Effector CD4-positive, alpha-beta T cell (primary cell): ENCODE data around the gene SPPL2C.
"Not testable (repeated sequence)": the region's sequence is repeated elsewhere in the genome, so short reads cannot be mapped to it uniquely, and the experiment has no call there.

Experiments used
- DNase-seq: peaks from one replicate; pipeline ENCODE4 v3.0.0-alpha.2; 2020

The SPPL2C gene

DNA sequence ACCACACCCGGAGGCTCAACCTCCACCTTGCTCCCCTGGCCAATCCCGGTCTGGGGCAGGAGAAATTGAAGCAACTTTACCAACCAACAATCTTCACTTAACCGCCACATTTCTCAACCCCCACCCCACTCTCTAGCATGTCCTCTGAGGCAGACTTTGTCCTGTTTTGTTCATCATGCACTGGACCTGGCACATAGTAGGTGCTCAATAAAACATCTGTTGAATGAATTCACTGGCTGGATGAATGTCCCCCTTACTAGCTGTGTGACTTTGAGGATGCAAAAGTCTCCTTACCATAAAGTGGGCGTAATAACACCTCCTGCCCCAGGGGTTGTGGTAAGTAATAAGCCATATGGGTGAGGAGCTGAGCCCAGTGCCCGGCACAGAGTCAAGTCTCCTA, 5.8 kb downstream of the SPPL2C start:
- no peak for DNase-seq

DNA sequence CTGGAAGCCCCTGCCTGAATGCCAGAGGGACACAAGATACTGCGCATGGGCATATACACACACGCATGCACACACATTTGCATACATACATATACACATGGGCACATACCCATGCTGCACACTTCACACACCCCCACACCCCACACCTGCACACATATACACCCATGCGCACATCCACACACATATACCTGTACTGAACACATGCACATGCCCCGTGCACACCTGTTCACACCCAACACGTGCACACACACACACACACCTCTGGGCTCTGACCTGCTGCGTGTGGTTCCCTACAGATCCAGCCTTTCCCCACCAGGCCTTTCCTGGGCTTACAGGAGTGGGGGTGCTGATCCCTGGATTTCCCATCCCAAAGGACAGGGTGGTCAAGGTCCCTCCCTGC, 6.3 kb downstream of the SPPL2C start:
- DNase-seq: no peak

DNA sequence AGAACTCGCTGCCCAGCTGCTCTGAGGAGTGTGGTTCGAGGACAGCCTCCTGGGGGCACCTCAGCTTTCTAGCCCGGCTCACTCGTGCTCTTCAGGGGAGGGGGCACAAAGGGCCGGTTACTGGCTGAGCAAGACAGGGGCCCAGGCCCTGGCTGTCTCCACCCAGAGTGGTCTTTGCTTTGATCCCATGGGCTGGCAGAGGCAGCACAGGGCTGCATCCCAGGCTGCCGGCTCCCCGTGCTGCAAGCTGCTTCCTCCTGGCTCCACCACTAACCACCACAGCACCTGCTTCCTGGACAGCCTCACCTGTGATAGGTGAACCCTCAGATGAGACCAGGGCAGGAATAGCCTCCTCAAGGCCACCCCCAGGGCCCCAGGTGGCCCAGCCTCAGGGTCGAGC, 6.8 kb downstream of the SPPL2C start:
- DNase-seq: no peak

DNA sequence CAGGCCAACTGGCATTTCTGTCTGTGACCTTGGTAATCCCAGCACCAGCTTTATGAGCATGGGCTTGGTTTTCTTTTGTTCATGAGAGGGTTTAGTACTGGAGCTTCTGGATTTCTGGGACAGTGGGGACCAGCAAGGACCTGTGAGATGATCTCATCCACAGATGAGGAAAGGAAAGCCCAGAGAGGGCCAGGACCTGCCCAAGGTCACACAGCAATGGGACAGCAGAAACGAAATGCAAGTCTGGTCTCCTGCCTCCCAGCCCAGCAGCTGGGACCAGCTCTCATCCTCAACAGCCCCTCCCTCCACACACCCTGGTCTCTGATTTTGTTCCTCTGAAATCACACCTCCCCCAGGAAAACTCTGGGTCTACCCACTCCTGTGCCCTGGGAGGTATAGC, 7.2 kb downstream of the SPPL2C start:
- DNase-seq: no peak

DNA sequence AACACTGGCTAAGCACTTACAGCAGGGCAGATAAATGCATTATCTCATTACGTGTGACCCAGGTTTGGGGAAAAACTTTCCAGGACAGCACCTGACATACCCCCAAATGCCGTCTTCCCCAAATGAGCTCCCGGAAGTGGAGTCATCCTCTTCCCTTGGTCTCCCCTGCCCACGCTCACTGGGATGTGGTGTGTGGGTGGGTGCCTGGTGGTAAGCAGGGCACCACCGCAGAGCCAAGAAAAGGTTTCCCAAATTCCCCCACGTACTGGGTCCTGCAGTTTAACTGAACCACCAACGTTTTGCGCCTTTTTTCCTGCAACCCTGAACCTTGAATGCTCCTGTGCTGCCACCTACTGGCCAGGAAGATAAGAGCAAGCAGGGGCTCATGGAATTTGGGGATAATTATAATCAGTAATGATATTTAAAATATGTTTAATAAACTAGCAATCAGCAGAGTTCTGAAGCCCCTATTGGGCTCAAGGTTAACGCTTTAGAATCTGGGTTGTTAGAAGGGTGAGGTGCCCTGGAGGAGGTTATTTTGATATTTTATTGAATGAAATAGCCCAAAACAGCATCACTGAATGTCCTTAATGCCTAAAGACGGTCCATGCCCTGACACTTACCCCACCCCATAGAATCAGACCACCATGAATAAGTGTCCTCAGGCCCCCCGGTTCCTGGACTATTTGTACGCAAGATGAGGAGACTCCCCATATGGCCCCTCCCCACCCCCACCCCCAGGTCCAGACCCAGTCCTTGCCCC, 8.0 kb downstream of the SPPL2C start:
- DNase-seq: peak; percentile 54

DNA sequence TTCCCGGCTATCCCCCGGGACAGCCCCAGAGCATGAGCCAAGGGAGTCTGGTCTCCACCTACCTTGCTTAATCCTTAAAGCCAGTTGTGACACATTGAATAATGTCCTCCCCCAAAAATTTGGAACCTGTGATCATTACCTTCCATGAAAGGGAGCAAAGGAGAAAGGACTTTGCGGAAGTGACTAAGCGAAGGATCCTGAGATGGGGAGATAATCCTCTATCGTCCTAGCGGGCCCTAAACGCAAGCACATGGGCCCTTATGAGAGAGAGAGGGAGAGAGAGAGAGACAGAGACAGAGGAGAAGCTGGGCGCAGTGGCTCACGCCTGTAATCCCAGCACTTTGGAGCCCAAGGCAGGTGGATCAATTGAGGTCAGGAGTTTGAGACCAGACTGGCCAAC, 9.5 kb downstream of the SPPL2C start:
- DNase-seq: no peak

DNA sequence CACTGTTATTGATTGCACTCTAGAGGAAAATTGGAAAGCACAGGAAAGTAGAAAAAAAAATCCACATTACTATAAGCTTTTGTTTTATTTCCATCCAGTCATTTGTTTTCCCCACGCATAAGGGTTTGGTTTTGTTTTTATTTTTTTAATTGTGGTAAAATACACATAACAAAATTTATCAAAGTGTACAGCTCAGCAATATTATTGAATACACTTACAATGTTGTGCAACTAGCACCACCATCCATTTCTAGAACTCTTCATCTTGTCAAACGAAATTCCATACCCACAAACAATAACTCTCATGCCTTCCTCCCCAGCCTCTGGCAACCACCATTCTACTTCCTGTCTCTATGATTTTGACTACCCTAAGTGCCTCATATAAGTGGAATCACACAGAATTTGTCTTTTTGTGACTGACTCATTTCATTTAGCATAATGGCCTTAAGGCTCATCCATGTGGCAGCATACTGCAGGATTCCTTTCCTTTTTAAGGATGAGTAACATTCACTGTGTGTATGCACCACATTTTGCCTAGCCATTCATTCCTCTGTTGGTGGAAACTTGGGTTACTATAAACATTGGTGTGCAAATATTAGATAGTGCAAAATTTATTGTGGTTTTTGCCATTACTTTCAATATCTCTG, 11.1 kb downstream of the SPPL2C start:
- DNase-seq: no peak

DNA sequence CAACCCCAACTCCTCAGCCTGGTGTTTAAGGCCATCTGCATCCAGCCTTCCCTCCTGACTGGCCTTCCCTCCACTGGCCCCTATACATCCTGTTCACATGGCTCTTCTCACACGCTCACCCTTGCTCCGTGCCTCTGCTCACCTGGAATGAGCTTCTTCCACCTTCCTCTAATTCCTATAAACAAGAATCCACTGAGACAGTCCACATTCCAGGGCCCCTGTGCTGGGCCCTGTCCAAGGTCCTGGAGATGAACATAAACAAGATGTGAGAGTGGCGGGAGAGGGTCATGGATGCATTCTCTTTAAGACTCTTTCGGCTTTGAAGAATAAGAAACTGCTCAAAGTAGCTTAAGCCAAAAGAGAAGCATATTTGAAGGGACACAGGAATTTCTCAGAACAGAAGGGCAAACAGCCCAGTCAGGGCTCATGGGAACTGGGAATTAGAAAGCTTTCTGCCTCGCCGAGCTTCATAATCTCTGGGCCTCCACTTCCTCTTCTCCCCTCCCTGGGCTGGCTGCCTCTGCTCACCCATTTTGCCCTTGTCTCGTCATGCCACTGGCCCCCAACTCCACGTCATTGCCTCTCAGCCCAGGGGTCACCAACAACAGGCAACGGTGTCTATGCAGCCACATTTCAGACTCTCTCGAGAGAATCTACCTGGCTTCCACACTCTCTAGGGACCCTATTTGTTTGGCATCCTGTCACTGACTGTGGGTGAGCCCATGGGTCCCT, 13.5 kb downstream of the SPPL2C start:
- DNase-seq: no peak

DNA sequence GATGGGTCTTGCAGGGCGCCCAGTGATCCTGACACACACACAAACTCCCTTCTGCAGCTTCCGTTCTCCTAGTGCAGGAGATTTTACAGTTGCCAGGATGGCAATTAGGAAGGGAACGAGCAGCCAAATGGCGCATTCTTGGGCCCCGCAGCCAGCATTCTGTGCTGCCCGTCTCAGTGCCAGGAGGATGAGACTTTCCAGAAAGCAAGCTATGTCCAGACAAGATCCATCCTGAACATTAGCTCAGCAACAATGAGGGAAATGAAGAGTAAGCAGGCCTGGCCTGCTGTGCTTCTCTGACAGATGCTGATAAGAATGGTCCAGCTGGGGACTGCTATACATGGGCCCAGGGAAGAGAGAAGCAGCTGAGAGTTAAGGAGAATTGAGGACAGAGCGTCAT, 16.5 kb downstream of the SPPL2C start:
- no peak for DNase-seq

DNA sequence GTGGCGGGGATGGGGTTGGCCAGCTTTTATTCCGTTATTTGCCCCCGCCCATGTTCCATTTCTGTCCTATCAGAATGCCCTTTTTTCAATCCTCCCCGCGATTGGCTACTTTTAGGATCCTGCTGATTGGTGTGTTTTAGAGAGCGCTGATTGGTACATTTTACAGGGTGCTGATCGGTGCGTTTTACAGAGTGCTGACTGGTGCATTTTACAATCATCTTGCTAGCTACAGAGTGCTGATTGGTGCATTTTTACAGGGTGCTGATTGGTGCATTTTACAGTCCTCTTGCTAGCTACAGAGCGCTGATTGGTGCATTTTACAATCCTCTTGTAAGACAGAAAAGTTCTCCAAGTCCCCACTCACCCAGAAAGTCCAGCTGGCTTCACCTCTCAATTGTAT, 17.4 kb downstream of the SPPL2C start:
- DNase-seq: not testable (repeated sequence)

DNA sequence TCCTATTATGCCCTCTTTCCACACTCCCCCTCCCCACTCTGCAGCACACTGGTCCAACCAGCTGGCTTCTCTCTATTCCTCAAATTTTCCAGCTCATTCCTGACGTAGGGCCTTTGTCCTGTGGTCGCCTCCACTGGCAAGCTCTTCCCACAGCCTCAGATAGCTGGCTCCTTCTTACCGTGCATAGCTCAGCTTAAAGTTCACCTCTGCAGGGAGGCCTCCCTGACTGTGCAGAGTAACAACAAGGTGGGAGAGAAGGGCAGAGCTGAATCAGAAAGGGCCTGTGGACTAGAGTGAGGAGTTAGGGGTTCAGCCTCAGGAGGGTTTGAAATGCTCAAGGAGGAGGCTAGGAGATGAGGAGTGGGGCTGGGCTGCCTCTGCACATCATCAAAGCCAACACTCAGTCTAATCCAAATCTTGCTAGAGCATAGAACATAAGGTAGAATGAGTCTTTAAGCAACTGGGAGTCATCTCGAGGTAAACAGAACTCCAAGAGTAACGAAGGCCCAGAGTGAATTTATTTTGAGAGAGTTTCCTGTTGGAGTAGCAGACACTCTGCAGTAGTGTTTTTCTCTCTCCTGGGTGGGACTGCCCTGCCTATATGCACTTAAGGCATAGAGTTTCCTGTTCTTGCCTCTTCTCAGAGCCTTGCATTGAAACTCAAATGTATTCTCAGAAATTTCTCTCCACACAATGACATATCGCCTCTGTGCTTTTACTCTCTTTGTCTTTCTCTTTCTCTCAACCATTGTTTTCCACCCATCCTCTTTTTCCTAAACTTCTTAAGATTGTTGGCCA, 19.4 kb downstream of the SPPL2C start:
- no peak for DNase-seq

DNA sequence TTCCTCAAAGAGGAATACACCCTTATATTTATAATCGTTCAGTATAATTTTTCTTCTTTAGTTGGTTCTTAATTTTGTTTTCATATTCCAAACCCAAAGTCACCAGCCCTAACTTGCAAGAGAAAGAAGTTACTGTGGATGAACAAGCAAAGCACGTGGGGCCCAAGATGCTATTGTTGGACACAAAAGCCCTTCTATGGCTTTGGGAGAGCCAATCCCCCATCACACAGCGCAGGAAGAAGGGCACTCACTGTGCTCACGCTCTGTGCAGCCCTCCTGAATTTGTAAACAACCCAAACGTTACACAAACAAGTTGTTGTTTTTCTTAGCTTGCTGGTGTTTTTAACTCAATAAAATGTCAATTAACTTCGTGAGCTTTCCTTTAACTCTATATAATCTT, 22.5 kb downstream of the SPPL2C start:
- no peak for DNase-seq

DNA sequence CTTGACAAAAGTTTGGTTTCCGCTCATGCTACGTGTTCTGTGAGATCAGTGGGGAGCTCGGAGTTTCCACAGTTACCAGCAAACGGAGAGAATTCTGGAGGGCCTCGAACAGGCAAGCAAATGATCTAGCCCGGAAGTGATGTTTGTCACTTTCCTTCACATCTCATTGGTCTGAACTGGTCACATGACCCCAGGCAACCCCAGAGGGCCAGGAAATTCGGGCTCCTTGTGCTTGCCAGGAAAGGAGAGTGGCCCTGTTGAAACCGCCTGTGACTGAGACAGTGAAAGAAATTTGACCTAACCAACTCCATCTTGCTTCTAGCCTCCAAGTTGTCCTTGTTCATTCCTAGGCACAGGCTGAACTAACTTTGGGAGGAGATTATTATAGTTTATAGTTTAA, 23.0 kb downstream of the SPPL2C start:
- no peak for DNase-seq

DNA sequence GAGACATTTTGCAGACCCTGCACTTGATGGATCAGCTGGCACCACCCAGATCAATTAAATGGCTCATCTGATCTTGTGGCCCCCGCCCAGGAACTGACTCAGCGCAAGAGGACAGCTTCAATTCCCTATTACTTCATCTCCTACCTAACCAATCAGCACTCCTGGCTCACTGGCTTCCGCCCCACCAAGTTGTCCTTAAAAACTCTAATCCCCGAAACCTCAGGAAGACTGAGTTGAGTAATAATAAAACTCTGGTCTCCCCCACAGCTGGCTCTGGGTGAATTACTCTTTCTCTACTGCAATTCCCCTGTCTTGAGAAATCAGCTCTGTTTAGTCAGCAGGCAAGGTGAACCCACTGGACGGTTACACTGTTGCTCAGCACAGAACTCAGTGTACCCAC, 23.6 kb downstream of the SPPL2C start:
- DNase-seq: no peak

DNA sequence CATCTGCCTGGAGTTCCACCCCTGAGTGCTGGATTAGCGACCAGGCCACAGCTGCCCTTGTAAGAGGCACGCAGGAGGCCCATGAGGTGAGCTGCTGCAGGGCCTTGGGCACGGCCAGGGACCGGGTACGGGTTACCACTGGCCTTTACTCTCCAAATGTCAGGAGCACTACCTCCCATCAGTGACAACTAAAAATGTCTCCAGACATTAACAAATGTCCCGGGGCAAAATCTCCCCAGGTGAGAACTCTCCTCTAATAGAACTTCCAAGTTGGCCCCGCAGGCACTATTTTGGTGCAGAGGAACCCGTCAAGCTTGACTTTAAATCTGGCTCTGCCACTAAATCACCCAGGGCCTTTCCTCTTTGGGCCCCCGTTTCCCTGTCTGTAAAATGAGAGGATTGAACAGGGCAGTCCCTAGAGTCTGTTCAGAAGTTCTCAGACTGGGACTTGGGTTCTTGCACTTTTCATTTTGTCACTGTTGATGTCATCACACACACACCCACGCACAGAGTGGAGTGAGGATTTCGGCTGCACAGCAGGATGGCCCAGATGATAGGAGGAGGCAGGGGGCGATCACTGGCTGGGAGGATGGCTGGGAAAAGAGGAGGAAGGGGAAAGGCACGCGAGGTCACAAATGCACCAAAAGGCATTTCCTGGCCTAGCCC, 25.1 kb downstream of the SPPL2C start:
- no peak for DNase-seq

DNA sequence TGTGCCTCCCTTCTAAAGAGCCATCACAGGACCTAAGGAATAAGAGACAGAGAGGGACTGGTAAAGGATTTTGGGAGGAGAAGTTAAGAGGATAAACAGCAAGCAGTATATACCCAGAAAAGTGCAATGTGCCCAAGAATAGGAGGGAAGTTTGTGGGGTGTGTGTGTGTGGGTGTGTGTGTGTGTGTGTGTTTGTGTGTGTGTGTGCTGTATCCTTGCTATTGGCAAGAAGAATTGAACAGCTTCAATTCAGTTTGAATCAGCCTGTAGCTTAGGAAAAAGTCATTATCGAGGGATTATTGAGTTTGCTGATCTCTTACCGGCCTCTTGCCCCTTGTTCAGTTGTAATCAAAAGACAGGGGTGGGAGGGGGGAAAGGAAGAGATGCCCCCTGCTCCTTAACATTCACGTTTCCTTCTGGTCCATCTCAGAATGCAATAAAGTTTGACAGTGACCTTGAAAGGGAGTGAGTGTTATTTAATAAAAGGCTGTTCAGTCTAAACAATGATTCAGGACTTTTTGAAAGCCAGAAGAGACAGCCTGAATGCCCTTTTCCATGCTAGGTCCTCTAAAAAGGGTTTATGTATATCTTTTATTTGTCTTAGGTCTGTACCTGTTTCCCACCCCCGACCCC, 25.8 kb downstream of the SPPL2C start:
- DNase-seq: no peak

DNA sequence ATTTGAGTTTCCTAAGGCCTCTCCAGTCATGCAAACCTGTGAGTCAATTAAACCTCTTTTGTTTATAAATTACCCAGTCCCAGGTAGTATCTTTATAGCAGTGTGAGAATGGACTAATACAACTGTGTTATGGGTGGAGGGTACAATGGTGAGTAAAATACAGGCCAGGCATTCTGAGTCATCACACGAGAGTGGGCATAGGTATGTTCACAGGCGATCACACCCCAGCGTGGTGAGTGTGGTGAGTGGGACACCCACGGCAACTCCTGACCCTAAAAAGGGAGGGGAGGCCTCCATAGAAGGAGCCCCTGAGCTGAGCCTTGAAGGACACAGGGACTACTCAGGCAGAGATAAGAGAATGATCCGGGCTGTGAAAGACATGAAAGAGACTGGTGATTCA, 27.0 kb downstream of the SPPL2C start:
- no peak for DNase-seq

DNA sequence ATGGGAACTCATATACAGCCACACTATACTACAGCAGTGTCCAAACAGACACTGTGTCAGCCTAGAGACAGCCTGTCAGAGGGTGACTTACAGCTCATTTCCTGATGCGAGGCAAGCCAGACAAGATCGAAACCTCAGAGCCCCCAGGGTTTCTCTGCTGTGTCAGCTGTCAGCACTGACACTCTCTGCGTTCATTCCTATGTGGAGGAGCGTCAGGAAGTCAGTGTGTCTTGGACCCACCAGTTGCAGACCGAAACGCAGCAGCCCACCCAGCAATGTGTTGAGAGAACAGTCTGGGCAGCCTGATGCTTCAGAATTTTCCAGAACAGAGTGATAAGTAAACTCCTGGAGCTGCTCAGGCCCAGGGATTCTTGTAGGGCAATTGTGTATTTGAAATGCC, 29.0 kb downstream of the SPPL2C start:
- no peak for DNase-seq

DNA sequence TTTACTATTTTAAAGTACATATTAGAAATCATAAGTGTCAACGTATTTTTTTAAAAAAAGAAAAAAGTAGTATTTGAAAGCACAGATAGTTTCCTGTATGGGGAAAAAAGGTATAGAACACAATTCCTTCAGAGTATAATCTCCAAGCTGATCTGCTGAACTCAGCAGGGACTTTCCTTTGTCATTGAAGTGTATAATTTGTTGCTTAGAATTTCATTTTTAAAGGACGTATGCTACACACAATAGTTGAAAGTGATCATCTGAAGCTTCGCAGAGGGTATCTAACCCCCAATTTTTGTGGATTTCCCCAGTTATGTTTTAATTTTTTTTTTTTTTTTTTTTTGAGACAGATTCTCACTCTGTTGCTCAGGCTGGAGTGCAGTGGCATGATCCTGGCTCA, 29.5 kb downstream of the SPPL2C start:
- no peak for DNase-seq

DNA sequence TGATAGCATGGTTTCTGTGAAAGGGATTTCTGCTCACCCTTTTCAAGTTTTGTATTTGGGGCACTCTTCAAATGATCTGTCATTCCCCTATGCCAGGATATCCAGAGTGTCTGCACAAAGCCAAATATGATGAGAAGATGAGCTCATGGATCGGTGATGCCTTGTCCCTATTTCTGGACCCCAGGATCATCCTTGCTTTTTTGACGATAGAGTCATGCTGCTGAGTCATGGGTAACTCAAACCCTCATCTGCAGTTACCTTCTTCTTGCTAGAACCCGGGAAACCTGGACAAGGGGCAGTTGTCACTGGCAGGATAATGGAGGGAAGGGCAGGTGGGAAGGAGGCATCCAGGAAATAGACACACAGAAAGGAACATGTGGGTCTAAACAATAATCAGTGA, 31.9 kb downstream of the SPPL2C start:
- no peak for DNase-seq

DNA sequence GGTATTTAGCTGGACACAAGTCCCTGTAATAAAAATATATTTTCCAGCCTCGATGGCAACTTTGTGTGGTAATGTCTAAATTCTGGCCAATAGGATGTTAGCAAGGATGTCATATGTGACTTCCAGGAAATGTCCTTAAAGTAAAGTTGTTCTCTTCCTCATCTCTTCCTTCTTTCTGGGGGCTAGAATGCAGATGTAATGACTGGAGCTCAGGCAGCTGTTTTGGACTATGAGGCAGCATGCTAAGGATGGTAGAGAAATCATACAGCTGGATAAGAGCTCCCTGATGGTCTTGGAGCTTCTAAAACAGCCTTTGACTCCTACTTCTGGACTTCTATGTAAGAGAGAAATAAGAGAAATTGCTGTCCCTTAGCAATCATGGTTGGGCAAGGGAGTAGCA, 32.8 kb downstream of the SPPL2C start:
- DNase-seq: no peak

DNA sequence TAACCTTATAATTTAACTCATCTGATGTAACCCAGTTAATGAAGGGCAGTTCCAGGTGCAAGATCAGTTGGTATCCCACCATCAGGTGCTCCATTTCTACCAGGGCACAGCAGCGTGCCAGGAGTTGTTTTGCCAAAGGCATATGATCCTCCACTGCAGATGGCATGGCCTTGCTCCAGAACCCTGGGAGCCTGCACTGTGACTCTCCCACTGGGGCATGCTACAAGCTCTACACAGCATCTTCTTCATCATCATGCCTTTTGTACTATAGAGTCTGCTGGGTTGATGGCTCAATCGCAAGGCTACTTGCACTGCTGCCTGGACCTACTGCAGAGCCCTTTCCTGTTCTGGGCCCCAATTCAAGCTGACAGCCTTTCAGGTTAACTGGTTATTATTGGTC, 38.4 kb downstream of the SPPL2C start:
- DNase-seq: no peak
